ENCODE results near the gene FLII. TPM values are rescaled to one million over a fixed set of nuclear protein-coding genes. Genes with fewer than 3 reads are reported as not detected.

Gene FLII
- polyA plus RNA-seq, 1 experiment: 192 TPM

GRCh38 chr17:18256776-18257175, 1.8 kb downstream of the FLII start:
- DNase-seq (ENCODE audit: low read depth, low spot score): no peak
- H3K9me3 ChIP-seq (ENCODE audit: control insufficient read depth, insufficient read depth, low read length): no peaks in the 10 kb centered on the region; the same call in 1 of the 2 replicates
- H3K27me3 ChIP-seq (ENCODE audit: control insufficient read depth, insufficient read depth, low read length): no peaks in the 10 kb centered on the region
- ChIA-PET CTCF (interaction anchor here (1.0 kb wide), 1 partner anchor 8 kb away, joined by 3 read pairs; no protein-coding TSS in a partner anchor), POLR2A (no interaction called here)
- no peak for TF ChIP-seq CTCF (IDR thresholded peaks at IDR 0.05; ENCODE audit: low read depth, low read length)
- H3K4me3 ChIP-seq (ENCODE audit: low read depth, low read length): no peak overlapping the region
- no peak overlapping the region for H3K27ac ChIP-seq (ENCODE audit: low read depth, low read length)

- Histone ChIP-seq H3K4me3 (ENCODE audit: low read depth, low read length) (no peak overlapping the region), H3K27ac (ENCODE audit: low read depth, low read length) (no peak overlapping the region), H3K9me3 (ENCODE audit: control insufficient read depth, insufficient read depth, low read length) (no peaks in the 10 kb centered on the region; the same call in 1 of the 2 replicates), H3K27me3 (ENCODE audit: control insufficient read depth, insufficient read depth, low read length) (no peaks in the 10 kb centered on the region)
- ChIA-PET CTCF (interaction anchor here (1.0 kb wide), 1 partner anchor 8 kb away, joined by 3 read pairs; no protein-coding TSS in a partner anchor), POLR2A (interaction anchor here (0.6 kb wide), 1 partner anchor 19 kb away, joined by 5 read pairs; no protein-coding TSS in a partner anchor)
- DNase-seq (ENCODE audit: low read depth, low spot score): no peak
- no peak for TF ChIP-seq CTCF (IDR thresholded peaks at IDR 0.05; ENCODE audit: low read depth, low read length)
Observed at GRCh38 chr17:18256351-18256750, 2.2 kb downstream of the FLII start.

GRCh38 chr17:18254888-18255649, 3.5 kb downstream of the FLII start:
- ChIA-PET CTCF (interaction anchor here (0.5 kb wide), 1 partner anchor 72 kb away, joined by 3 read pairs; no protein-coding TSS in a partner anchor), POLR2A (no interaction called here)
- Histone ChIP-seq H3K27ac (ENCODE audit: low read depth, low read length) (no peak overlapping the region), H3K27me3 (ENCODE audit: control insufficient read depth, insufficient read depth, low read length) (no peaks in the 10 kb centered on the region), H3K4me3 (ENCODE audit: low read depth, low read length) (no peak overlapping the region), H3K9me3 (ENCODE audit: control insufficient read depth, insufficient read depth, low read length) (no peaks in the 10 kb centered on the region; the same call in 1 of the 2 replicates)
- DNase-seq (ENCODE audit: low read depth, low spot score): no peak
- no peak for TF ChIP-seq CTCF (IDR thresholded peaks at IDR 0.05; ENCODE audit: low read depth, low read length)

GRCh38 chr17:18253947-18254821, 4.4 kb downstream of the FLII start:
- no peak for TF ChIP-seq CTCF (IDR thresholded peaks at IDR 0.05; ENCODE audit: low read depth, low read length)
- ChIA-PET POLR2A (no interaction called here), CTCF (no interaction called here)
- DNase-seq (ENCODE audit: low read depth, low spot score): no peak
- Histone ChIP-seq H3K9me3 (ENCODE audit: control insufficient read depth, insufficient read depth, low read length) (no peaks in the 10 kb centered on the region; the same call in 1 of the 2 replicates), H3K4me3 (ENCODE audit: low read depth, low read length) (no peak overlapping the region), H3K27ac (ENCODE audit: low read depth, low read length) (no peak overlapping the region), H3K27me3 (ENCODE audit: control insufficient read depth, insufficient read depth, low read length) (no peaks in the 10 kb centered on the region)

All from AG04450 (cell line).